OCI-LY1 (cell line): ENCODE results near the gene ETFB.

Experiments
- CTCF ChIP-seq: fragments of 200-600 bp; sonication (generic), shearing (Covaris generic); IDR thresholded peaks from 2 replicates; pipeline ENCODE4 v1.5.1; 2017; ENCODE audit warnings: mild to moderate bottlenecking, antibody characterized with exemption, low read length, moderate library complexity, mixed read lengths
- EZH2 ChIP-seq: fragments of 200-600 bp; sonication (generic), shearing (Covaris generic); IDR thresholded peaks from 2 replicates; pipeline ENCODE4 v1.8.0; 2017; ENCODE audit warnings: borderline replicate concordance, mixed run types, mild to moderate bottlenecking, antibody characterized with exemption, low read length, moderate library complexity, mixed read lengths

DNA sequence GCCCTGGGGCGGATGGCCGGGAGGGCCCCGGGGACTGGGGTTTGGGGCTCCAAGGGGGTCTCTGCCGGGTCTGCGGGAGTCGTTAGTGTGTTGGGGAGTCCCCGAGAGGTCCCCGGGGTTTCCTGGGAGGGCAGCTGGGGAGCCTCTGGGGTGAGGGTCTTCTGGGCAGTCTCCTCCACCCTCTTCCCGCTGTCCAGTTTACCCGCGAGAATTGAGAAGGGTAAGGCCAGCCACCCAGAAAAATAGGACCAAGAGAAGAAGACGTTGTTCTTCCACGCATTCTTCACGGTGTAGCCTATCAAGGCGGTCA is 1.0 kb upstream of the ETFB start:
- TF ChIP-seq EZH2 = no peak
- no peak for TF ChIP-seq CTCF
